ENCODE measurements around the gene EFTUD2.

The EFTUD2 gene

DNA sequence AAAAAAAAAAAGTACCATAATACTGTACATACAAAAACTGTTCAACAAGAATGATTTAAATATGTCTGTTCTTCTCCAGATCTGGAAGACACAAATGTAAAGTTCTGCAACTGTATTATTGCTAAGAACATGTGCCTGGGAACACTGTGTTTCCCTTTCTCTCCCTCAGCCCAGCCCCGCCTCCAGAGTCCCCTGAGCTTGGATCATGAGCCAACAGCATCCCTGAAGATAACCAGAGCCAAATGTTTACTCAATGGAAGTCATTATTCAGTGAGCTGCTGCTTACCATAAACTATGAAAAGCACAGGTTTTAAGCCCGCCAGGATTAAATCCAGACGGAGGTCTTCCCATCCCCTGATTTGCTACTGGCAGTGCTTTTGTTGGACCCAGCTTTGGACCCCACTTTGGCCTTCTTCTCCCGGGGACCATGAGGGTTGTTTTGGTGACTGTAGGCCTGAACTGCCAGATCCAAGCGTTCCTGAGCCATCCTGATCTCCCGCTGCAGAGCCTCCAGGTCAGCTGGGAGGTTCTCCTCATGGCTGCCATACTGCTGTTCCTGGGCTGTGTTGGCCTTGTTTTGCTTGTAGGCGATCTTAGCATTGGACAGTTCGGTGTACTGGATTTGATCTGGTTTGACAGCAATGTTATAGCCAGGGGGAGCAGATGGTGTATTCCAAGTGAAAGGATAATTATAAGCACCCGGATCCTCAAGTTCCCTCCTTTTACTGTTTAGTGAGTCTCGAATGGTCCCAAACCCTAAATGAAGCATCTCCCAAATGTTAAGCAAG, 94.7 kb downstream of the EFTUD2 start:
- no peak for DNase-seq

DNA sequence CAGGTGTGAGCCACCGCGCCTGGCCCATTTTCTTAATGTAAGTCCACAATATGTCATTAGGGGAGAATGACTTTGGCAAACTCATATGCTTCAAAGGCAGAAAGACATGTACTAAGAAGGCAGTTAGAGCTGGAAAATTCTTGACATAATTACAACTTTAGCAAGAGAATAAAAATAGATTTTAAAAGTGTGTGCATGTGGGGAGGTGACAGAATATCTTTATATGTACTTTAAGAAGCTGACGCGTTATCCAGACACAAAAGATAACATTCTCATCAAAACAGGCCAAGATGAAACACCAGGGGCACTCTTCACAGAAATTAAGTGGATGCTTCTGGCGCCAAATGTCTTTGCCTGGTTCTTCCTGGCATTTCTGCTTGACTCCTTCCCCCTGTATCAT, 97.4 kb downstream of the EFTUD2 start:
- DNase-seq, result no peak

Measured in DMS79 (cell line).